Tibial nerve (tissue), 4 donors: Measurements from ENCODE around the gene MAPK8.

Source experiments
- CTCF ChIP-seq, 5 experiments: fragments of 200-600 bp in 3 of 5; fragments of 450-650 bp in 2 of 5; sonication (generic) in 3 of 5; IDR thresholded peaks; one replicate each; pipeline ENCODE4 v1.5.1; 2016 to 2019; ENCODE audit warnings: antibody characterized with exemption in 5 of 5, mild to moderate bottlenecking in 3 of 5, moderate library complexity in 2 of 5
- EP300 ChIP-seq, 2 donors: sonication (generic); formaldehyde crosslinking; IDR thresholded peaks; one replicate each; pipeline ENCODE4 v1.6.1; 2017; ENCODE audit warnings: antibody characterized with exemption in 2 of 2, mild to moderate bottlenecking in 1 of 2
- POLR2A ChIP-seq, 2 donors: fragments of 450-650 bp; IDR thresholded peaks; one replicate each; pipeline ENCODE4 v1.6.1; 2017; ENCODE audit warnings: antibody characterized with exemption in 2 of 2, mild to moderate bottlenecking in 2 of 2, moderate library complexity in 2 of 2

GRCh38 chr10:48412933-48413332 is 106.5 kb downstream of the MAPK8 start:
- TF ChIP-seq POLR2A (IDR thresholded peaks at IDR 0.05) (no peak), CTCF (IDR thresholded peaks at IDR 0.05) (no peak), EP300 (IDR thresholded peaks at IDR 0.05) (no peak)
